NCI-H187 treated with DMSO at 0.1 percent for 48 hours (cell line): Measurements from ENCODE around the gene ANGPTL7.
A peak's percentile ranks its signal among the peaks of the same experiment; 100 is the strongest.
"Not testable (repeated sequence)": the region's sequence is repeated elsewhere in the genome, so short reads cannot be mapped to it uniquely, and the experiment has no call there.

Experiments
- DNase-seq: peaks from one replicate; lab custom pipeline; 2025; lab: John Stamatoyannopoulos, UW

ANGPTL7 gene

GRCh38 chr1:11169202-11169601, 20.0 kb upstream of the ANGPTL7 start:
- DNase-seq, result no peak

- no peak for DNase-seq
These were observed 19.1 kb upstream of the ANGPTL7 start for GRCh38 chr1:11170102-11170501.

GRCh38 chr1:11174261-11174942, 14.8 kb upstream of the ANGPTL7 start:
- no peak for DNase-seq

GRCh38 chr1:11175461-11175860, 13.7 kb upstream of the ANGPTL7 start:
- no peak for DNase-seq

- no peak for DNase-seq
These were observed 13.0 kb upstream of the ANGPTL7 start for GRCh38 chr1:11176081-11176706.

GRCh38 chr1:11178021-11179015, 10.8 kb upstream of the ANGPTL7 start:
- DNase-seq, result no peak

GRCh38 chr1:11179125-11179524, 10.0 kb upstream of the ANGPTL7 start:
- DNase-seq, result no peak

GRCh38 chr1:11179749-11180148, 9.4 kb upstream of the ANGPTL7 start:
- not testable (repeated sequence) for DNase-seq

- no peak for DNase-seq
These were observed 8.8 kb upstream of the ANGPTL7 start for GRCh38 chr1:11180342-11180744.

GRCh38 chr1:11182884-11183283, 6.3 kb upstream of the ANGPTL7 start:
- DNase-seq, result no peak

- no peak for DNase-seq
These were observed 4.2 kb upstream of the ANGPTL7 start for GRCh38 chr1:11184973-11185372.

GRCh38 chr1:11187000-11187399, 2.2 kb upstream of the ANGPTL7 start:
- DNase-seq, result no peak

GRCh38 chr1:11187494-11187893, 1.7 kb upstream of the ANGPTL7 start:
- DNase-seq, result no peak

GRCh38 chr1:11187931-11188330, 1.2 kb upstream of the ANGPTL7 start:
- no peak for DNase-seq

- DNase-seq, result no peak
These were observed 774 bp upstream of the ANGPTL7 start for GRCh38 chr1:11188381-11188780.

GRCh38 chr1:11193376-11193775, 4.2 kb downstream of the ANGPTL7 start:
- no peak for DNase-seq

GRCh38 chr1:11194407-11195176, 5.4 kb downstream of the ANGPTL7 start:
- no peak for DNase-seq

GRCh38 chr1:11196945-11197344, 7.8 kb downstream of the ANGPTL7 start:
- DNase-seq, result no peak

GRCh38 chr1:11197359-11197758, 8.2 kb downstream of the ANGPTL7 start:
- DNase-seq, result no peak

GRCh38 chr1:11198257-11198656, 9.1 kb downstream of the ANGPTL7 start:
- DNase-seq, result no peak

- peak; percentile 65 for DNase-seq
These were observed 9.9 kb downstream of the ANGPTL7 start for GRCh38 chr1:11198851-11199594.
